CD8-positive, alpha-beta memory T cell (primary cell): ENCODE results near the gene IGLON5. TPM values are rescaled to one million over a fixed set of nuclear protein-coding genes. Genes with fewer than 3 reads are reported as not detected.
A peak's percentile ranks its signal among the peaks of the same experiment; 100 is the strongest.

Source experiments
- CTCF ChIA-PET: fragments of 350-600 bp; sonication (Branson Sonifier 250); formaldehyde crosslinking; loops from one replicate; lab custom pipeline; 2021; ENCODE audit warnings: antibody characterized with exemption; lab: Charles Lee
- POLR2A ChIA-PET: fragments of 350-600 bp; sonication (Branson Sonifier 250); formaldehyde crosslinking; loops from one replicate; lab custom pipeline; 2021; ENCODE audit warnings: antibody characterized with exemption; lab: Charles Lee
- DNase-seq, 5 donors: peaks; one replicate each; pipeline versions ENCODE4 v3.0.0 to v3.0.0-alpha.2; 2020 to 2022; ENCODE audit warnings: mixed read lengths in 1 of 5
- H3K27ac ChIP-seq: one replicate; pipeline ENCODE4 v1.7.0; 2013; ENCODE audit warnings: low read depth, mild to moderate bottlenecking, low read length, moderate library complexity
- H3K27me3 ChIP-seq: 2 replicates; pipeline ENCODE4 v1.7.0; 2013; ENCODE audit warnings: low read length, mild to moderate bottlenecking; ENCODE audit not compliant: insufficient read depth, poor library complexity, severe bottlenecking
- H3K36me3 ChIP-seq: 2 replicates; pipeline ENCODE4 v1.7.0; 2013; ENCODE audit warnings: mild to moderate bottlenecking, low read length, moderate library complexity; ENCODE audit not compliant: insufficient read depth
- H3K4me1 ChIP-seq: 2 replicates; pipeline ENCODE4 v1.7.0; 2013; ENCODE audit warnings: mild to moderate bottlenecking, low read length, moderate library complexity; ENCODE audit not compliant: insufficient read depth
- H3K4me3 ChIP-seq: 2 replicates; pipeline ENCODE4 v1.7.0; 2013; ENCODE audit warnings: mild to moderate bottlenecking, low read length
- H3K9me3 ChIP-seq: 2 replicates; pipeline ENCODE4 v1.7.0; 2013; ENCODE audit warnings: mild to moderate bottlenecking, low read length
- H3K27ac Mint-ChIP-seq, 8 donors: one replicate each; pipeline ENCODE4 v1.8.0; 2020 to 2021; ENCODE audit warnings: mixed read lengths in 8 of 8, mild to moderate bottlenecking in 6 of 8, inconsistent platforms in 3 of 8, moderate library complexity in 3 of 8
- H3K27me3 Mint-ChIP-seq, 2 donors: one replicate each; pipeline ENCODE4 v1.8.0; 2020 to 2021; ENCODE audit warnings: mixed read lengths in 2 of 2, mild to moderate bottlenecking in 1 of 2, moderate library complexity in 1 of 2
- H3K36me3 Mint-ChIP-seq, 3 donors: one replicate each; pipeline ENCODE4 v1.8.0; 2020 to 2021; ENCODE audit warnings: mixed read lengths in 3 of 3, inconsistent platforms in 1 of 3, mild to moderate bottlenecking in 1 of 3
- H3K4me1 Mint-ChIP-seq, 3 donors: one replicate each; pipeline ENCODE4 v1.8.0; 2020 to 2021; ENCODE audit warnings: mixed read lengths in 3 of 3, inconsistent platforms in 1 of 3, mild to moderate bottlenecking in 1 of 3
- H3K4me3 Mint-ChIP-seq, 7 donors: one replicate each; pipeline ENCODE4 v1.8.0; 2020 to 2021; ENCODE audit warnings: mixed read lengths in 7 of 7, mild to moderate bottlenecking in 6 of 7, moderate library complexity in 4 of 7, inconsistent platforms in 2 of 7
- H3K9me3 Mint-ChIP-seq, 5 donors: one replicate each; pipeline ENCODE4 v1.8.0; 2020 to 2022; ENCODE audit warnings: mixed read lengths in 5 of 5, mild to moderate bottlenecking in 3 of 5, moderate library complexity in 2 of 5, inconsistent platforms in 1 of 5
- polyA plus RNA-seq: library from polyadenylated mRNA; unstranded; fragments of 300-500 nt; fragmentation: Illumina TruSeq; gene quantifications from one replicate; pipeline ENCODE4 v1.2.3, GENCODE V29; 2021
- total RNA-seq, 2 experiments: library from RNA; stranded (reverse); gene quantifications; one replicate each; pipeline ENCODE4 v1.2.3, GENCODE V29; 2021

Gene IGLON5
- under 1 TPM; 0.09 TPM for total RNA-seq
- not detected for polyA plus RNA-seq

- Mint-ChIP-seq H3K36me3 (peaks cover 0 to 4% (median 0%) of the 10 kb centered on the region in 3 donors), H3K27me3 (peaks cover 48 to 55% of the 10 kb centered on the region in 2 donors), H3K27ac (peak within 1 kb of the TSS in 2 of 8 donors; percentile 55 to 58), H3K4me3 (no peak within 1 kb of the TSS), H3K9me3 (peaks cover 10 to 22% (median 15%) of the 10 kb centered on the region in 5 donors), H3K4me1 (peaks cover 3 to 14% (median 5%) of the 10 kb centered on the region in 3 donors)
- Histone ChIP-seq H3K27ac (no peak within 1 kb of the TSS), H3K9me3 (no peaks in the 10 kb centered on the region), H3K27me3 (no peaks in the 10 kb centered on the region), H3K4me3 (no peak within 1 kb of the TSS), H3K4me1 (no peaks in the 10 kb centered on the region), H3K36me3 (no peaks in the 10 kb centered on the region)
- CTCF ChIA-PET: no interaction called here
- no peak for DNase-seq
- POLR2A ChIA-PET: no interaction called here
Observed at GRCh38 chr19:51311351-51312257, at the start of gene IGLON5. Gene IGLON5 (plus strand): TSS chr19:51311644. CDS start chr19:51311848, 204 bp downstream.

DNA sequence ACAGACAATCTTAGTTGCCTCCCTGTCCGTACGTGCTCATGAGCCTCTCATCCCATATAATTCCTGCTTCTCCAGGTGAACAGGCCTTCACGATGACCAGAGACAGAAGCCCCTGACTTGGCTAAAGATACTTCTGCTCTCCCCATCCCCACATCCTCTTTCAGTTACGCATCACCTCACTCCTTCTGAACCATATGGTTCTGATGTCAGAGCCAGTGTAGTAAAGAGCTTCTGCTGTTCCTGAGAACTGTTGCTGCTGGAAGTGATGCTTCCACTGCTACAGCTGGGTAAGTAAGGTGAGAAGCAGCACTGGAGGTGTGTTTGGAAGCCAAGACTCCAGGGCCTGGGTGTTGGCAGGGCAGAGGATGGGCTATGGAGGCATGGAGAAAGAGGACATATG lies 47.6 kb upstream of the IGLON5 start:
- POLR2A ChIA-PET: no interaction called here
- Mint-ChIP-seq H3K27ac (no peak overlapping the region), H3K4me1 (no peaks in the 10 kb centered on the region), H3K4me3 (no peak overlapping the region), H3K36me3 (no peaks in the 10 kb centered on the region), H3K9me3 (no peaks in the 10 kb centered on the region), H3K27me3 (peaks cover 12 to 41% of the 10 kb centered on the region in 2 donors)
- Histone ChIP-seq H3K9me3 (no peaks in the 10 kb centered on the region), H3K27ac (no peak overlapping the region), H3K27me3 (peaks cover 4% of the 10 kb centered on the region), H3K4me1 (no peaks in the 10 kb centered on the region), H3K4me3 (no peak overlapping the region), H3K36me3 (no peaks in the 10 kb centered on the region)
- CTCF ChIA-PET: no interaction called here
- DNase-seq: no peak

- Histone ChIP-seq H3K9me3 (no peaks in the 10 kb centered on the region), H3K27me3 (no peaks in the 10 kb centered on the region), H3K27ac (no peak overlapping the region), H3K4me1 (no peaks in the 10 kb centered on the region), H3K36me3 (no peaks in the 10 kb centered on the region), H3K4me3 (no peak overlapping the region)
- CTCF ChIA-PET: no interaction called here
- POLR2A ChIA-PET: no interaction called here
- peaks cover 0 to 14% of the 10 kb centered on the region in 2 donors for H3K27me3 Mint-ChIP-seq
- DNase-seq: no peak
- peaks cover 0 to 38% (median 5%) of the 10 kb centered on the region in 3 donors for H3K4me1 Mint-ChIP-seq
- H3K9me3 Mint-ChIP-seq: no peaks in the 10 kb centered on the region
- no peak overlapping the region for H3K4me3 Mint-ChIP-seq
- peak overlapping the region in 1 of 8 donors; percentile 32 for H3K27ac Mint-ChIP-seq
- no peaks in the 10 kb centered on the region for H3K36me3 Mint-ChIP-seq
Observed at GRCh38 chr19:51271067-51271466, 40.4 kb upstream of the IGLON5 start.

GRCh38 chr19:51272183-51272810 lies 39.1 kb upstream of the IGLON5 start:
- ChIA-PET POLR2A (no interaction called here), CTCF (no interaction called here)
- Histone ChIP-seq H3K4me3 (no peak overlapping the region), H3K27me3 (no peaks in the 10 kb centered on the region), H3K27ac (no peak overlapping the region), H3K4me1 (no peaks in the 10 kb centered on the region), H3K9me3 (no peaks in the 10 kb centered on the region), H3K36me3 (no peaks in the 10 kb centered on the region)
- peak in 2 of 5 donors; percentile 14 to 57 for DNase-seq
- Mint-ChIP-seq H3K27me3 (peaks cover 0 to 22% of the 10 kb centered on the region in 2 donors), H3K4me1 (peaks cover 0 to 38% (median 5%) of the 10 kb centered on the region in 3 donors), H3K36me3 (no peaks in the 10 kb centered on the region), H3K9me3 (no peaks in the 10 kb centered on the region), H3K4me3 (peak overlapping the region in 3 of 7 donors; percentile 71 to 75 (median 73)), H3K27ac (peak overlapping the region in 5 of 8 donors; percentile 40 to 93 (median 84))

DNA sequence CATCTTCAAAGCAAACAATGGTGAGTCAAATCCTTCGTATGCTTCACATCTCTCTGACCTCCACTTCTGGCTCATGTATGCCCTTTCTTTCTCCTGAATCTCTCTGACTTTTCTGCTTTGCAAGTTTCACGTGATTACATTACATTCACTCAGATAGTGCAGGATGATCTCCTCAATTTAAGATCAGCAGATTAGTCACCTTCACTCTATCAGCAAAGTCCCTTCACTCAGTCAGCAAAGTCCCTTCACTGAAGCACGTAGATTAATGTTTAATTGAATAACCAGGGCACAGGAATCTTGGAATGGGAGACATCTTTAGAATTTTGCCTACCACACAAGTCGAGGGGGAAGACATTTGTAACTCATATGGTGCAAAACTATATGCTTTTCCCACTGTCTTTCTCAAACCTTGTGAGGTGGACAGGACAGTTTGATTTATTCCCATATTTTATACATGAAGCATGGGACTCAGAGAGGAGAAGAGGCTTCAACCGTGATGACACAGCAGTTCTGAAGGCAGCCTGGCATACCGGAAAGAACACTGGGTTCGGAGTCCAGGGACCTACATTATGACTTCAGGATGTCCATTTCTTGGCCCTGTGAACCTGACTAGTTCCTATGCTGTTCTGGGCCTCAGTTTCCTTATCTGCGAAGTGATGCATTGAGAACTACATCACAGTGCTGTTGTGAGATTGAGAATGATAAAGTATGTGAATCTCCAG lies 37.2 kb upstream of the IGLON5 start:
- H3K27ac ChIP-seq: no peak overlapping the region
- no peaks in the 10 kb centered on the region for H3K4me1 ChIP-seq
- peak overlapping the region in 2 of 7 donors; percentile 43 to 69 for H3K4me3 Mint-ChIP-seq
- H3K27me3 ChIP-seq: no peaks in the 10 kb centered on the region
- no peaks in the 10 kb centered on the region for H3K9me3 Mint-ChIP-seq
- DNase-seq: no peak
- no peak overlapping the region for H3K4me3 ChIP-seq
- POLR2A ChIA-PET: no interaction called here
- H3K9me3 ChIP-seq: no peaks in the 10 kb centered on the region
- H3K27me3 Mint-ChIP-seq: peaks cover 3 to 37% of the 10 kb centered on the region in 2 donors
- CTCF ChIA-PET: no interaction called here
- H3K36me3 Mint-ChIP-seq: no peaks in the 10 kb centered on the region
- H3K4me1 Mint-ChIP-seq: peaks cover 0 to 38% (median 5%) of the 10 kb centered on the region in 3 donors
- no peaks in the 10 kb centered on the region for H3K36me3 ChIP-seq
- peak overlapping the region in 5 of 8 donors; percentile 26 to 90 (median 60) for H3K27ac Mint-ChIP-seq

DNA sequence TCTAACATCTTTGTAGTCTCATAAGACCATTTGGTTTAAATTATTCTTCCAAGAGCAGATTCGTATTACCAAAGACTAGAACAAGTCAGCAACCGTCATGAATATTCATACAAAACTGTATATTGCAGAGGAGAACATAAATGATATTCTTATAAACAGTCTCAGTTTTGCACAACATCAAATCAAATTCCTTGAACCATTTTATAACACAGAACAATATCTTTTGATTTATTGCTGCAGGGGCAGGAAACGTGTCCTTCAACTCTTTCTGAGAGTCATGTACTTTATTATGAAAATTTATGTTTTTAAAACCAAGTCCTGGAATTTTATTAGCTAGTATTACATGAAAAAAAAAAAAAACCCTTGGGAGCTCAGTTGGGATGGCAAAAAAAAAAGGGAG lies 34.3 kb upstream of the IGLON5 start:
- Mint-ChIP-seq H3K27ac (no peak overlapping the region), H3K4me1 (peaks cover 0 to 24% (median 5%) of the 10 kb centered on the region in 3 donors), H3K36me3 (peaks cover 0 to 8% (median 0%) of the 10 kb centered on the region in 3 donors), H3K27me3 (peaks cover 3 to 37% of the 10 kb centered on the region in 2 donors), H3K9me3 (peaks cover 0 to 7% (median 0%) of the 10 kb centered on the region in 5 donors), H3K4me3 (no peak overlapping the region)
- ChIA-PET POLR2A (no interaction called here), CTCF (no interaction called here)
- Histone ChIP-seq H3K4me3 (no peak overlapping the region), H3K9me3 (no peaks in the 10 kb centered on the region), H3K36me3 (no peaks in the 10 kb centered on the region), H3K27me3 (no peaks in the 10 kb centered on the region), H3K4me1 (no peaks in the 10 kb centered on the region), H3K27ac (no peak overlapping the region)
- no peak for DNase-seq

GRCh38 chr19:51282335-51282734 lies 29.1 kb upstream of the IGLON5 start:
- peaks cover 0 to 15% (median 8%) of the 10 kb centered on the region in 5 donors for H3K9me3 Mint-ChIP-seq
- Histone ChIP-seq H3K4me3 (no peak overlapping the region), H3K9me3 (no peaks in the 10 kb centered on the region), H3K27me3 (no peaks in the 10 kb centered on the region), H3K27ac (no peak overlapping the region), H3K36me3 (no peaks in the 10 kb centered on the region), H3K4me1 (no peaks in the 10 kb centered on the region)
- ChIA-PET POLR2A (no interaction called here), CTCF (no interaction called here)
- H3K27ac Mint-ChIP-seq: no peak overlapping the region
- no peak overlapping the region for H3K4me3 Mint-ChIP-seq
- no peak for DNase-seq
- H3K4me1 Mint-ChIP-seq: no peaks in the 10 kb centered on the region
- peaks cover 0 to 12% (median 0%) of the 10 kb centered on the region in 3 donors for H3K36me3 Mint-ChIP-seq
- H3K27me3 Mint-ChIP-seq: peaks cover 8 to 40% of the 10 kb centered on the region in 2 donors
